Mesangial cell (primary cell): ENCODE measurements around the gene MRI1. TPM values are rescaled to one million over a fixed set of nuclear protein-coding genes. Genes with fewer than 3 reads are reported as not detected.

Experiments used
- total RNA-seq: library from RNA; depleted of rRNA; stranded (reverse); fragments of >200 nt; gene quantifications from 2 replicates; pipeline ENCODE4 v1.2.3, GENCODE V29; 2015

The MRI1 gene
- total RNA-seq = 40.7 and 57.6 TPM in 2 replicates

GRCh38 chr19:13764101-13764807 lies at the start of gene MRI1:
MRI1 (plus strand) TSS chr19:13764522; CDS start chr19:13764589, 67 bp downstream.

GRCh38 chr19:13774217-13775191 lies 10.2 kb downstream of the MRI1 start, which contains the start of gene C19orf53:
C19orf53 (plus strand) TSS chr19:13774456; CDS start chr19:13774478, 22 bp downstream.

GRCh38 chr19:13794757-13795589 lies 30.7 kb downstream of the MRI1 start, which contains the start of gene ZSWIM4:
ZSWIM4 (plus strand) TSS chr19:13795443; CDS start chr19:13795649, 206 bp downstream.

Other genes with a start within 250 kb of the MRI1 start
- gene C19orf53, start 9.9 kb downstream of the MRI1 start, total RNA-seq = 100 and 141 TPM in 2 replicates
- gene ZSWIM4, start 30.9 kb downstream of the MRI1 start, total RNA-seq = 10.9 and 23.7 TPM in 2 replicates
- 0.63 TPM in 1 of 2 replicates, not detected in the other for gene NANOS3, start 112.6 kb downstream of the MRI1 start, total RNA-seq
- gene BRME1, start 141.6 kb downstream of the MRI1 start, total RNA-seq = 0.49 and 1.0 TPM in 2 replicates
- 24.6 and 41.5 TPM in 2 replicates for gene CC2D1A, start 141.7 kb downstream of the MRI1 start, total RNA-seq
- gene PODNL1, start 173.9 kb downstream of the MRI1 start, total RNA-seq = 0.49 and 25.6 TPM in 2 replicates
- gene DCAF15, start 188.0 kb downstream of the MRI1 start, total RNA-seq = 30.6 and 38.9 TPM in 2 replicates
- 7.7 and 8.7 TPM in 2 replicates for gene RFX1, start 241.8 kb downstream of the MRI1 start, total RNA-seq